ENCODE data around the gene CBL. TPM values are rescaled to one million over a fixed set of nuclear protein-coding genes. Genes with fewer than 3 reads are reported as not detected.
A peak's percentile ranks its signal among the peaks of the same experiment; 100 is the strongest.

CBL gene
- total and polyA plus RNA-seq, 2 experiments from 2014 or later, result 31.6 to 67.6 TPM

GRCh38 chr11:119258180-119258579, 52.0 kb downstream of the CBL start:
- Mint-ChIP-seq H3K4me1 (peaks cover 21% of the 10 kb centered on the region), H3K4me3 (no peak overlapping the region), H3K9me3 (no peaks in the 10 kb centered on the region), H3K36me3 (ENCODE audit: low read depth) (no peaks in the 10 kb centered on the region; the same call in 1 of the 3 replicates), H3K27ac (peak overlapping the region; percentile 29), H3K27me3 (ENCODE audit: insufficient read depth, low read depth, poor library complexity) (peaks cover 1% of the 10 kb centered on the region)
- Histone ChIP-seq H3F3A (replicated peaks; ENCODE audit: low read depth) (no peaks in the 10 kb centered on the region), H3K9me2 (ENCODE audit: insufficient read depth) (no peaks in the 10 kb centered on the region), H3K27ac (ENCODE audit: low read depth) (peak overlapping the region; percentile 79; the same call in 1 of the 2 replicates), H3K27me3 (ENCODE audit: insufficient read depth) (no peaks in the 10 kb centered on the region), H3K4me1 (ENCODE audit: insufficient read depth) (peaks cover 20% of the 10 kb centered on the region), H3K36me3 (ENCODE audit: insufficient read depth) (no peaks in the 10 kb centered on the region), H2AFZ (no peak overlapping the region), H3K4me2 (no peak overlapping the region; the same call in 1 of the 2 replicates), H4K20me1 (replicated peaks; ENCODE audit: insufficient read depth) (peaks cover 45% of the 10 kb centered on the region), H3K4me3 (no peak overlapping the region), H3K79me2 (replicated peaks; ENCODE audit: insufficient read depth) (peaks cover 95% of the 10 kb centered on the region)
- TF ChIP-seq EZH2phosphoT487 (IDR thresholded peaks at IDR 0.05; ENCODE audit: unreplicated experiment) (no peak), POLR2AphosphoS5 (IDR thresholded peaks at IDR 0.05; ENCODE audit: low read depth) (no peak), ZNF462 (CRISPR knock-in tag; IDR thresholded peaks at IDR 0.05) (no peak), ZNF331 (CRISPR knock-in tag; IDR thresholded peaks at IDR 0.05; ENCODE audit: low read depth) (no peak), ZNF114 (CRISPR knock-in tag; IDR thresholded peaks at IDR 0.05) (no peak), REST (IDR thresholded peaks at IDR 0.05; ENCODE audit: unreplicated experiment) (no peak), NANOG (IDR thresholded peaks at IDR 0.05; ENCODE audit: borderline replicate concordance) (no peak), EZH2 (IDR thresholded peaks at IDR 0.05; ENCODE audit: low read depth, unreplicated experiment) (no peak), ETS1 (IDR thresholded peaks at IDR 0.05) (no peak), JUNB (IDR thresholded peaks at IDR 0.05; ENCODE audit: unreplicated experiment) (no peak), CREB1 (CRISPR knock-in tag; IDR thresholded peaks at IDR 0.05; ENCODE audit: low read depth) (no peak), STAT1 (IDR thresholded peaks at IDR 0.05; ENCODE audit: unreplicated experiment) (no peak)
- TF ChIP-seq, protein P1, sequence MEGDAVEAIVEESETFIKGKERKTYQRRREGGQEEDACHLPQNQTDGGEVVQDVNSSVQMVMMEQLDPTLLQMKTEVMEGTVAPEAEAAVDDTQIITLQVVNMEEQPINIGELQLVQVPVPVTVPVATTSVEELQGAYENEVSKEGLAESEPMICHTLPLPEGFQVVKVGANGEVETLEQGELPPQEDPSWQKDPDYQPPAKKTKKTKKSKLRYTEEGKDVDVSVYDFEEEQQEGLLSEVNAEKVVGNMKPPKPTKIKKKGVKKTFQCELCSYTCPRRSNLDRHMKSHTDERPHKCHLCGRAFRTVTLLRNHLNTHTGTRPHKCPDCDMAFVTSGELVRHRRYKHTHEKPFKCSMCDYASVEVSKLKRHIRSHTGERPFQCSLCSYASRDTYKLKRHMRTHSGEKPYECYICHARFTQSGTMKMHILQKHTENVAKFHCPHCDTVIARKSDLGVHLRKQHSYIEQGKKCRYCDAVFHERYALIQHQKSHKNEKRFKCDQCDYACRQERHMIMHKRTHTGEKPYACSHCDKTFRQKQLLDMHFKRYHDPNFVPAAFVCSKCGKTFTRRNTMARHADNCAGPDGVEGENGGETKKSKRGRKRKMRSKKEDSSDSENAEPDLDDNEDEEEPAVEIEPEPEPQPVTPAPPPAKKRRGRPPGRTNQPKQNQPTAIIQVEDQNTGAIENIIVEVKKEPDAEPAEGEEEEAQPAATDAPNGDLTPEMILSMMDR (conservative IDR thresholded peaks at IDR 0.05; ENCODE audit: low read depth in 2 of 2), result no peak
- DNase-seq (ENCODE audit: low spot score) (peak; percentile 32), ATAC-seq (peak; percentile 76)

All from GM23338 (cell line).